H1 (cell line): ENCODE data around the gene PARP14. TPM values are rescaled to one million over a fixed set of nuclear protein-coding genes. Genes with fewer than 3 reads are reported as not detected.

ENCODE experiments used
- JUN ChIP-seq: IDR thresholded peaks from 2 replicates; pipeline ENCODE4 v1.6.1; 2011; ENCODE audit warnings: low read depth, mild to moderate bottlenecking, improper control_type of control experiment, low read length
- KDM5A ChIP-seq: fragments of 200-600 bp; IDR thresholded peaks from 2 replicates; pipeline ENCODE4 v1.7.1; 2012; ENCODE audit warnings: mild to moderate bottlenecking, low read length, inconsistent platforms, mixed read lengths
- MAFK ChIP-seq: IDR thresholded peaks from 2 replicates; pipeline ENCODE4 v1.6.1; 2012; ENCODE audit warnings: low read depth, mild to moderate bottlenecking, improper control_type of control experiment, low read length
- POLR2A ChIP-seq, 2 experiments: IDR thresholded peaks; 1 replicate in 1 of 2; 2 replicates in 1 of 2; pipeline ENCODE4 v1.6.1; 2011; ENCODE audit warnings: low read depth in 2 of 2, low read length in 2 of 2, mild to moderate bottlenecking in 2 of 2; ENCODE audit errors: control extremely low read depth in 1 of 2
- YY1 ChIP-seq: IDR thresholded peaks from 2 replicates; pipeline ENCODE4 v1.6.1; 2011; ENCODE audit warnings: low read depth, mild to moderate bottlenecking, low read length
- polyA plus RNA-seq, 7 experiments: library from polyadenylated mRNA; depleted of rRNA in 3 of 7; stranded (reverse) in 5 of 7; unstranded in 2 of 7; fragments of >200 nt in 5 of 7; fragments of 200-250 nt in 2 of 7; gene quantifications; 1 replicate in 5 of 7; 2 replicates in 1 of 7; 4 replicates in 1 of 7; pipeline versions ENCODE4 v1.2.1 to v1.2.3, GENCODE V29; 2011 to 2013; ENCODE audit warnings: missing spikeins in 2 of 7, mixed read lengths in 2 of 7
- total RNA-seq: library from RNA; stranded (reverse); fragmentation: NEBNext Ultra II Directional; extraction: Animal tissue kit (Norgen Biotek cat#: 25700); gene quantifications from 2 replicates; pipeline ENCODE4 v1.2.1, GENCODE V29; 2021

Gene PARP14
- total and polyA plus RNA-seq, 2 of the 8 experiments (the other 6 are each of a cell fraction or from before 2014, with no cell fraction given), result 12.6 to 17.6 TPM

DNA sequence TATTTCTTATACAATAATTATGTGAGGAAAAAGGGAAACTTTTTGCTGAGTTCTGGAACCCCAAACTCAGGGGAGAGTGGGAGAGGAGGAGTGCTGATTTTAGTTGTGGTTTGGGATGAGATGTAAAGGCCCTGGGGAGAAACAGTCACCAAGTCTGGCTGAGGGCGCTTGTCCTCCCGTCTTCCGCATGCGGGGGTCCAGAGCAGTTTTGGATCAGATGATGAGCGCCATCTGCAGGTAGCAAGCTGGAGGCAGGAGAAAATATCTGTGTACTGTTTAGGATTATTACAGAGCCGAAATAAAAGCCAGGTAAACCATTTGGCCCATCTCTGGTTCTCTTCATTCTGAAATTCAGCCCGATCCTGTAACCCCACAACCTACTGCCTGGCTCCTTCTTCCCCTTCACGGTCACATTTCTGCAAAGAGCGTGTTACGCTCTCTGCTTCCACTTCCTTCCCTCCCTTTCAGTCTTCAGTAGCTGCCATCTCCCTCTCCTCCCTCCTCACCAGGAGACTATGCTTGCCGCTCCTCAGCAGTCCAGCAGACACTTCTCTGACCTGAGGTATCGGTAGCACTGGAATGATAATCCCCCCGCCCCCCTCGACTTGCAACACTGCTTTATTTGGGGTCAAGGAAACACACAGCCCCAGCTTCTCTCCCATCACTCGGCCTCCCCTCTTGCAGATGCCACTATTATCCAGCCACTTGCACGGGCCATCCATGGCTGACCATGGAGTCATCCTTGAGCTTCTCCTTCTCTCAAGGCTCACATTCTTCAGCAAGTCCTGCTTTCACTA is 1.4 kb upstream of the PARP14 start (continued):
- TF ChIP-seq MAFK (no peak), POLR2A (IDR thresholded peaks at IDR 0.05; ENCODE audit: control extremely low read depth in 1 of 2, low read depth in 2 of 2, low read length in 2 of 2) (no peak), KDM5A (no peak), JUN (no peak), YY1 (0 out of 2 replicates have a peak, but pooled peaks have one; percentile 22)
